HG03045 (cell line): ENCODE results near the gene KHDRBS1.
"Not testable (repeated sequence)": the region's sequence is repeated elsewhere in the genome, so short reads cannot be mapped to it uniquely, and the experiment has no call there.

ENCODE experiments used
- ATAC-seq: cut with Tn5 transposase; IDR thresholded peaks from one replicate; pipeline ENCODE4 v1.9.1; 2021; ENCODE audit warnings: mild to moderate bottlenecking, moderate library complexity; ENCODE audit not compliant: unreplicated experiment

Gene KHDRBS1

GRCh38 chr1:32012709-32013385, 821 bp upstream of the KHDRBS1 start:
- no peak for ATAC-seq

- peak; percentile 23 for ATAC-seq
Measured at GRCh38 chr1:32014199-32014947, 705 bp downstream of the KHDRBS1 start.

GRCh38 chr1:32014948-32015273, 1.2 kb downstream of the KHDRBS1 start:
- no peak for ATAC-seq

- no peak for ATAC-seq
Measured at GRCh38 chr1:32020339-32020738, 6.7 kb downstream of the KHDRBS1 start.

GRCh38 chr1:32021574-32022018, 7.9 kb downstream of the KHDRBS1 start:
- not testable (repeated sequence) for ATAC-seq

GRCh38 chr1:32023351-32023750, 9.7 kb downstream of the KHDRBS1 start:
- no peak for ATAC-seq

GRCh38 chr1:32025515-32025914, 11.8 kb downstream of the KHDRBS1 start:
- ATAC-seq, result no peak

- no peak for ATAC-seq
Measured at GRCh38 chr1:32028746-32029145, 15.1 kb downstream of the KHDRBS1 start.

GRCh38 chr1:32031578-32032274, 18.1 kb downstream of the KHDRBS1 start:
- ATAC-seq, result no peak

- ATAC-seq, result no peak
Measured at GRCh38 chr1:32032275-32032615, 18.6 kb downstream of the KHDRBS1 start.

- ATAC-seq, result no peak
Measured at GRCh38 chr1:32035119-32035518, 21.5 kb downstream of the KHDRBS1 start.

GRCh38 chr1:32040711-32041110, 27.0 kb downstream of the KHDRBS1 start:
- no peak for ATAC-seq

- no peak for ATAC-seq
Measured at GRCh38 chr1:32042330-32042729, 28.7 kb downstream of the KHDRBS1 start.

- ATAC-seq, result no peak
Measured at GRCh38 chr1:32044234-32044633, 30.6 kb downstream of the KHDRBS1 start.

- ATAC-seq, result no peak
Measured at GRCh38 chr1:32045772-32046171, 32.1 kb downstream of the KHDRBS1 start.

- ATAC-seq, result no peak
Measured at GRCh38 chr1:32047701-32048100, 34.0 kb downstream of the KHDRBS1 start.

- ATAC-seq, result no peak
Measured at GRCh38 chr1:32048440-32048839, 34.8 kb downstream of the KHDRBS1 start.

- no peak for ATAC-seq
Measured at GRCh38 chr1:32051706-32052105, 38.0 kb downstream of the KHDRBS1 start.

GRCh38 chr1:32052887-32053286, 39.2 kb downstream of the KHDRBS1 start:
- no peak for ATAC-seq

GRCh38 chr1:32055416-32055815, 41.7 kb downstream of the KHDRBS1 start:
- no peak for ATAC-seq

GRCh38 chr1:32056598-32056997, 42.9 kb downstream of the KHDRBS1 start:
- no peak for ATAC-seq

GRCh38 chr1:32060914-32061313, 47.2 kb downstream of the KHDRBS1 start:
- ATAC-seq, result no peak
